Tibial nerve (tissue), 4 donors: ENCODE results near the gene ZFAND3. TPM values are rescaled to one million over a fixed set of nuclear protein-coding genes. Genes with fewer than 3 reads are reported as not detected.

Experiments used
- DNase-seq, 2 donors: peaks; one replicate each; pipeline ENCODE4 v3.0.0-alpha.2; 2019; ENCODE audit warnings: low spot score in 2 of 2
- H3K27ac ChIP-seq, 4 donors: fragments of 200-600 bp; sonication (generic) in 3 of 4; one replicate each; pipeline ENCODE4 v1.5.1; 2017 to 2019; ENCODE audit warnings: mild to moderate bottlenecking in 1 of 4
- H3K27me3 ChIP-seq, 2 donors: fragments of 200-600 bp; sonication (generic) in 1 of 2; one replicate each; pipeline versions ENCODE4 v1.5.1 to v1.6.0; 2017 to 2019
- H3K36me3 ChIP-seq, 3 donors: fragments of 200-600 bp; sonication (generic); one replicate each; pipeline ENCODE4 v1.5.1; 2018 to 2019
- H3K4me1 ChIP-seq, 4 donors: fragments of 200-600 bp; sonication (generic) in 3 of 4; one replicate each; pipeline ENCODE4 v1.5.1; 2017 to 2019
- H3K4me3 ChIP-seq, 4 donors: fragments of 200-600 bp; sonication (generic) in 3 of 4; one replicate each; pipeline ENCODE4 v1.5.1; 2017 to 2019; ENCODE audit warnings: mild to moderate bottlenecking in 1 of 4, moderate library complexity in 1 of 4
- H3K9me3 ChIP-seq, 4 donors: fragments of 200-600 bp; sonication (generic) in 3 of 4; one replicate each; pipeline ENCODE4 v1.5.1; 2017 to 2019
- CTCF ChIP-seq, 5 experiments: fragments of 200-600 bp in 3 of 5; fragments of 450-650 bp in 2 of 5; sonication (generic) in 3 of 5; IDR thresholded peaks; one replicate each; pipeline ENCODE4 v1.5.1; 2016 to 2019; ENCODE audit warnings: antibody characterized with exemption in 5 of 5, mild to moderate bottlenecking in 3 of 5, moderate library complexity in 2 of 5
- EP300 ChIP-seq, 2 donors: sonication (generic); formaldehyde crosslinking; IDR thresholded peaks; one replicate each; pipeline ENCODE4 v1.6.1; 2017; ENCODE audit warnings: antibody characterized with exemption in 2 of 2, mild to moderate bottlenecking in 1 of 2
- POLR2A ChIP-seq, 2 donors: fragments of 450-650 bp; IDR thresholded peaks; one replicate each; pipeline ENCODE4 v1.6.1; 2017; ENCODE audit warnings: antibody characterized with exemption in 2 of 2, mild to moderate bottlenecking in 2 of 2, moderate library complexity in 2 of 2
- WGBS, 2 donors: methylation state at CpG; one replicate each; pipeline ENCODE4 v1.1.5; 2018; 5-methylcytosine and 5-hydroxymethylcytosine counted together
- total RNA-seq, 4 donors: library from RNA; depleted of rRNA; stranded (reverse); fragments of >200 nt; gene quantifications; one replicate each; pipeline ENCODE4 v1.1.0, GENCODE V29; 2016

ZFAND3 gene
- total RNA-seq, 4 donors from 2014 or later = 30.1 to 47.9 (median 39.1) TPM

- TF ChIP-seq CTCF (IDR thresholded peaks at IDR 0.05) = no peak
- no peak for DNase-seq
- Histone ChIP-seq H3K4me3 (no peak overlapping the region), H3K9me3 (peaks cover 0 to 10% (median 0%) of the 10 kb centered on the region in 4 donors), H3K27ac (no peak overlapping the region), H3K36me3 (peaks cover 0 to 32% (median 0%) of the 10 kb centered on the region in 3 donors), H3K27me3 (no peaks in the 10 kb centered on the region), H3K4me1 (peaks cover 0 to 3% (median 0%) of the 10 kb centered on the region in 4 donors)
- 95% methylated on average over 16 to 17 of the region's 17 CpGs for WGBS, 2 donors
These were observed 343.1 kb downstream of the ZFAND3 start for GRCh38 chr6:38162493-38163185.

GRCh38 chr6:38163186-38164130, 343.9 kb downstream of the ZFAND3 start:
- 79 to 82% methylated on average over 29 of the region's 29 CpGs for WGBS, 2 donors
- peaks cover 0 to 10% (median 0%) of the 10 kb centered on the region in 4 donors for H3K9me3 ChIP-seq
- peaks cover 0 to 32% (median 0%) of the 10 kb centered on the region in 3 donors for H3K36me3 ChIP-seq
- DNase-seq = no peak
- peaks cover 0 to 3% (median 0%) of the 10 kb centered on the region in 4 donors for H3K4me1 ChIP-seq
- H3K27ac ChIP-seq = no peak overlapping the region
- H3K4me3 ChIP-seq = no peak overlapping the region
- no peaks in the 10 kb centered on the region for H3K27me3 ChIP-seq
- TF ChIP-seq EP300 (IDR thresholded peaks at IDR 0.05) (no peak), CTCF (IDR thresholded peaks at IDR 0.05) (no peak), POLR2A (IDR thresholded peaks at IDR 0.05) (no peak)

- Histone ChIP-seq H3K36me3 (peaks cover 0 to 27% (median 0%) of the 10 kb centered on the region in 3 donors), H3K27me3 (no peaks in the 10 kb centered on the region), H3K9me3 (peaks cover 0 to 10% (median 0%) of the 10 kb centered on the region in 4 donors), H3K4me1 (peaks cover 0 to 3% (median 0%) of the 10 kb centered on the region in 4 donors), H3K27ac (no peak overlapping the region), H3K4me3 (no peak overlapping the region)
- 90 to 92% methylated on average over 6 of the region's 6 CpGs for WGBS, 2 donors
- DNase-seq = no peak
- TF ChIP-seq CTCF (IDR thresholded peaks at IDR 0.05) (no peak), POLR2A (IDR thresholded peaks at IDR 0.05) (no peak)
These were observed 344.6 kb downstream of the ZFAND3 start for GRCh38 chr6:38164131-38164481.

GRCh38 chr6:38164671-38165108, 345.2 kb downstream of the ZFAND3 start:
- peaks cover 0 to 21% (median 0%) of the 10 kb centered on the region in 3 donors for H3K36me3 ChIP-seq
- WGBS, 2 donors = 88 to 94% methylated on average over 14 of the region's 14 CpGs
- peaks cover 0 to 3% (median 0%) of the 10 kb centered on the region in 4 donors for H3K4me1 ChIP-seq
- TF ChIP-seq POLR2A (IDR thresholded peaks at IDR 0.05) = no peak
- no peak for TF ChIP-seq CTCF (IDR thresholded peaks at IDR 0.05)
- TF ChIP-seq EP300 (IDR thresholded peaks at IDR 0.05) = no peak
- peaks cover 0 to 10% (median 0%) of the 10 kb centered on the region in 4 donors for H3K9me3 ChIP-seq
- H3K27ac ChIP-seq = no peak overlapping the region
- DNase-seq = no peak
- H3K27me3 ChIP-seq = no peaks in the 10 kb centered on the region
- no peak overlapping the region for H3K4me3 ChIP-seq
